GM23248 (cell line): Measurements from ENCODE around the gene SLC2A9.

Experiments used
- EZH2 ChIP-seq: fragments of 200-600 bp; sonication (generic); IDR thresholded peaks from 2 replicates; pipeline ENCODE4 v1.6.1; 2018; ENCODE audit warnings: antibody characterized with exemption, mild to moderate bottlenecking; ENCODE audit not compliant: insufficient read depth, poor library complexity, severe bottlenecking
- EZH2phosphoT487 ChIP-seq: fragments of 200-600 bp; sonication (generic); IDR thresholded peaks from 2 replicates; pipeline ENCODE4 v1.6.1; 2018; ENCODE audit warnings: antibody characterized with exemption, moderate library complexity, mild to moderate bottlenecking, low read depth; ENCODE audit not compliant: insufficient read depth

DNA sequence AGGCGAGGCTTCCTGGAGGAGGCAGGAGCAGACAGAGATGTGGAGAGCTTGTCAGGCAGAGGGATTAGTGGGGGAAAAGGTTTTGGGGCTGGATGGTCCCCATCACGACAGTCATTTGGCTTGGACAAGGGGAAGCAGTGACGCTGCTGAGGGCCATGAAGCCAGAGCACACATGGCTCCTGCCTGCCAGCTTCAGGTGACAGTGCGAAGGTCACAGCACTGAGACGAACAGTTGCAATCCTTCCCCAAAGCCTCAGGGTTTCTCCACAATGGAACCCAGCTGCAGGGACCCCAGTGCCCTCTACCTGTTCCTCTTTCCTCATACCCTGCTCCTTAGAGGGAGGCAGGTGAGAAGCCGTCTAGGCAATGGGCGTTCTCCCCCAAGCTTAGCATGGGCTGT is 129.6 kb downstream of the SLC2A9 start:
- TF ChIP-seq EZH2 (no peak), EZH2phosphoT487 (no peak)
